Lower lobe of right lung (tissue), 2 donors: Measurements from ENCODE around the gene CEP89. TPM values are rescaled to one million over a fixed set of nuclear protein-coding genes. Genes with fewer than 3 reads are reported as not detected.
"Not testable (repeated sequence)": the region's sequence is repeated elsewhere in the genome, so short reads cannot be mapped to it uniquely, and the experiment has no call there.

Source experiments
- ATAC-seq, 2 donors: fragments of 200-7000 bp; cut with Tn5 transposase; one replicate each; pipeline ENCODE4 v1.9.1; 2020 to 2022; ENCODE audit warnings: mild to moderate bottlenecking in 2 of 2, moderate library complexity in 2 of 2
- DNase-seq: peaks from one replicate; pipeline ENCODE4 v3.0.0-alpha.2; 2020
- H3K27ac ChIP-seq: fragments of 200-600 bp; one replicate; pipeline ENCODE4 v1.8.0; 2022
- H3K27me3 ChIP-seq: fragments of 200-600 bp; one replicate; pipeline ENCODE4 v1.8.0; 2022; ENCODE audit warnings: low read depth
- H3K36me3 ChIP-seq: fragments of 200-600 bp; one replicate; pipeline ENCODE4 v1.8.0; 2022; ENCODE audit warnings: mild to moderate bottlenecking
- H3K4me1 ChIP-seq: fragments of 200-600 bp; one replicate; pipeline ENCODE4 v1.8.0; 2022
- H3K4me3 ChIP-seq: fragments of 200-600 bp; one replicate; pipeline ENCODE4 v1.8.0; 2022; ENCODE audit warnings: mild to moderate bottlenecking
- H3K9me3 ChIP-seq: fragments of 200-600 bp; one replicate; pipeline ENCODE4 v1.8.0; 2022
- CTCF ChIP-seq: fragments of 200-600 bp; IDR thresholded peaks from one replicate; pipeline ENCODE4 v1.8.0; 2022; ENCODE audit warnings: antibody characterized with exemption, mild to moderate bottlenecking
- intact Hi-C: fragments of 100-400 bp; cut with DNase I; formaldehyde crosslinking; loops from one replicate; pipeline ENCODE4 v1.11.0; 2022
- total RNA-seq: library from RNA; stranded (reverse); fragmentation: NEBNext Ultra II Directional; extraction: Animal tissue kit (Norgen Biotek cat#: 25700); gene quantifications from one replicate; pipeline ENCODE4 v1.2.1, GENCODE V29; 2021
- donor health status: DM: no; HTN: yes; CAD: no; lungs with severe emphysema.

The CEP89 gene
- total RNA-seq, 1 donor from 2014 or later: 19.8 TPM

- H3K27me3 ChIP-seq: no peaks in the 10 kb centered on the region
- no peaks in the 10 kb centered on the region for H3K4me1 ChIP-seq
- intact Hi-C loops: no loop called here
- H3K4me3 ChIP-seq: no peak overlapping the region
- H3K27ac ChIP-seq: no peak overlapping the region
- no peaks in the 10 kb centered on the region for H3K36me3 ChIP-seq
- peaks cover 10% of the 10 kb centered on the region for H3K9me3 ChIP-seq
- DNase-seq (no peak), ATAC-seq (no peak)
- TF ChIP-seq CTCF: no peak
Measured at GRCh38 chr19:32837531-32837930, 134.2 kb downstream of the CEP89 start.

GRCh38 chr19:32833388-32833787 is 138.4 kb downstream of the CEP89 start:
- DNase-seq, ATAC-seq, H3K27ac ChIP-seq: not testable (repeated sequence)

GRCh38 chr19:32832825-32833224 is 138.9 kb downstream of the CEP89 start:
- DNase-seq, H3K9me3 ChIP-seq, H3K27ac ChIP-seq, H3K4me1 ChIP-seq, intact Hi-C loops, H3K4me3 ChIP-seq, ATAC-seq, H3K36me3 ChIP-seq, H3K27me3 ChIP-seq: not testable (repeated sequence)

More at GRCh38 chr19:32833388-32833787, 138.4 kb downstream of the CEP89 start:
- H3K9me3 ChIP-seq, H3K27me3 ChIP-seq, H3K36me3 ChIP-seq, intact Hi-C loops, H3K4me3 ChIP-seq, H3K4me1 ChIP-seq: not testable (repeated sequence)

- H3K4me3 ChIP-seq, intact Hi-C loops, H3K4me1 ChIP-seq, DNase-seq, H3K36me3 ChIP-seq, H3K9me3 ChIP-seq, H3K27me3 ChIP-seq, ATAC-seq, H3K27ac ChIP-seq: not testable (repeated sequence)
Measured at GRCh38 chr19:32832094-32832493, 139.7 kb downstream of the CEP89 start.

- ATAC-seq: no peak
- no peaks in the 10 kb centered on the region for H3K4me1 ChIP-seq
- H3K27me3 ChIP-seq: no peaks in the 10 kb centered on the region
- no peak for TF ChIP-seq CTCF
- H3K9me3 ChIP-seq: no peaks in the 10 kb centered on the region
- no peak for DNase-seq
- H3K4me3 ChIP-seq: no peak overlapping the region
- H3K36me3 ChIP-seq: no peaks in the 10 kb centered on the region
- H3K27ac ChIP-seq: no peak overlapping the region
- intact Hi-C loops: no loop called here
Measured at GRCh38 chr19:32831611-32832010, 140.1 kb downstream of the CEP89 start.

GRCh38 chr19:32830231-32831014 is 141.3 kb downstream of the CEP89 start:
- Histone ChIP-seq H3K27ac (no peak overlapping the region), H3K9me3 (no peaks in the 10 kb centered on the region), H3K4me3 (no peak overlapping the region), H3K4me1 (no peaks in the 10 kb centered on the region), H3K27me3 (no peaks in the 10 kb centered on the region), H3K36me3 (no peaks in the 10 kb centered on the region)
- ATAC-seq (no peak), DNase-seq (no peak)
- TF ChIP-seq CTCF: no peak
- intact Hi-C loops: no loop called here

- Histone ChIP-seq H3K27me3 (no peaks in the 10 kb centered on the region), H3K4me3 (no peak overlapping the region), H3K36me3 (no peaks in the 10 kb centered on the region), H3K9me3 (no peaks in the 10 kb centered on the region), H3K27ac (no peak overlapping the region), H3K4me1 (no peaks in the 10 kb centered on the region)
- DNase-seq: no peak
- ATAC-seq: no peak
- no peak for TF ChIP-seq CTCF
- intact Hi-C loops: no loop called here
Measured at GRCh38 chr19:32829345-32829896, 142.3 kb downstream of the CEP89 start.
